Measurements from ENCODE around the gene CDH24. TPM values are rescaled to one million over a fixed set of nuclear protein-coding genes. Genes with fewer than 3 reads are reported as not detected.
A peak's percentile ranks its signal among the peaks of the same experiment; 100 is the strongest.

The CDH24 gene
- total and polyA plus RNA-seq, 2 of the 13 experiments (the other 11 are each of a cell fraction or from before 2014, with no cell fraction given) = 0.69 to 0.99 TPM

GRCh38 chr14:23034498-23035302 lies 22.6 kb downstream of the CDH24 start, which contains the start of gene PSMB5 (continued):
- TF ChIP-seq ZEB1 (IDR thresholded peaks at IDR 0.05; ENCODE audit: insufficient replicate concordance, low read depth) = peak; percentile 93
- peak; percentile 37; the same call in 1 of the 2 replicates for TF ChIP-seq ARID5B (CRISPR knock-in tag; IDR thresholded peaks at IDR 0.05)
- TF ChIP-seq MIXL1 (CRISPR knock-in tag; IDR thresholded peaks at IDR 0.05) = peak; percentile 79
- peak; percentile 77; the same call in 1 of the 2 replicates for TF ChIP-seq ZNF775 (CRISPR knock-in tag; IDR thresholded peaks at IDR 0.05; ENCODE audit: borderline replicate concordance)
- TF ChIP-seq ZNF33A (CRISPR knock-in tag; IDR thresholded peaks at IDR 0.05; ENCODE audit: borderline replicate concordance) = 0 out of 2 replicates have a peak, but pooled peaks have one; percentile 49
- no peak for TF ChIP-seq PCBP2 (optimal IDR thresholded peaks at IDR 0.05; ENCODE audit: low read depth, low read length, poor library complexity, severe bottlenecking)
- TF ChIP-seq MIER2 (CRISPR knock-in tag; IDR thresholded peaks at IDR 0.05) = peak; percentile 79
- peak; percentile 81; the same call in 1 of the 2 replicates for TF ChIP-seq NFE2 (CRISPR knock-in tag; IDR thresholded peaks at IDR 0.05)
- no peak; the same call in 1 of the 2 replicates for TF ChIP-seq SOX5 (CRISPR knock-in tag; IDR thresholded peaks at IDR 0.05; ENCODE audit: borderline replicate concordance)
- TF ChIP-seq TFE3 (CRISPR knock-in tag; IDR thresholded peaks at IDR 0.05) = peak; percentile 77
- peak; percentile 95; the same call in 1 of the 2 replicates for TF ChIP-seq ZFP36L1 (CRISPR knock-in tag; IDR thresholded peaks at IDR 0.05)
- TF ChIP-seq ZBTB26 (CRISPR knock-in tag; IDR thresholded peaks at IDR 0.05; ENCODE audit: borderline replicate concordance) = 0 out of 2 replicates have a peak, but pooled peaks have one; percentile 22
- TF ChIP-seq CEBPZ (IDR thresholded peaks at IDR 0.05; ENCODE audit: low read length) = no peak
- TF ChIP-seq KDM5B (CRISPR knock-in tag; IDR thresholded peaks at IDR 0.05; ENCODE audit: borderline replicate concordance) = peak; percentile 98
- TF ChIP-seq ZNF33B (CRISPR knock-in tag; IDR thresholded peaks at IDR 0.05) = peak; percentile 80
- TF ChIP-seq SAP130 (CRISPR knock-in tag; IDR thresholded peaks at IDR 0.05; ENCODE audit: low read depth) = peak; percentile 96
